Colonic mucosa (tissue), 4 donors: ENCODE measurements around the gene KRT39. TPM values are rescaled to one million over a fixed set of nuclear protein-coding genes. Genes with fewer than 3 reads are reported as not detected.

ENCODE experiments used
- DNase-seq: peaks from one replicate; pipeline ENCODE4 v3.0.0-alpha.2; 2020
- H3K27ac ChIP-seq: fragments of 200-600 bp; one replicate; pipeline ENCODE4 v1.8.0; 2021
- H3K27me3 ChIP-seq: fragments of 200-600 bp; one replicate; pipeline ENCODE4 v1.8.0; 2021
- H3K36me3 ChIP-seq: fragments of 200-600 bp; one replicate; pipeline ENCODE4 v1.8.0; 2021
- H3K4me1 ChIP-seq: fragments of 200-600 bp; one replicate; pipeline ENCODE4 v1.8.0; 2021; ENCODE audit warnings: mild to moderate bottlenecking
- H3K4me3 ChIP-seq: fragments of 200-600 bp; one replicate; pipeline ENCODE4 v1.8.0; 2021
- H3K9ac ChIP-seq, 2 donors: one replicate each; pipeline ENCODE4 v1.7.0; 2013; ENCODE audit warnings: control low read depth in 2 of 2, low read depth in 2 of 2, low read length in 2 of 2
- H3K9me3 ChIP-seq: fragments of 200-600 bp; one replicate; pipeline ENCODE4 v1.8.0; 2021
- intact Hi-C: fragments of 100-400 bp; cut with DNase I; formaldehyde crosslinking; loops from one replicate; pipeline ENCODE4 v1.14.1; 2022
- total RNA-seq, 2 donors: library from RNA; stranded (reverse); fragmentation: NEBNext Ultra II Directional in 1 of 2; extraction: Animal tissue kit (Norgen Biotek cat#: 25700) in 1 of 2; gene quantifications; one replicate each; pipeline ENCODE4 v1.2.1, GENCODE V29; 2021
- TF ChIP-seq, protein P1 (sequence below): fragments of 200-600 bp; IDR thresholded peaks from one replicate; pipeline ENCODE4 v1.8.0; 2022; ENCODE audit warnings: antibody characterized with exemption, mild to moderate bottlenecking
- donor health status: healthy.
- donor health status: DM: no; HTN: no; CAD: no.
- donor health status: DM: no; HTN: no; CAD: no.

The KRT39 gene
- total RNA-seq, 2 donors from 2014 or later: not detected

DNA sequence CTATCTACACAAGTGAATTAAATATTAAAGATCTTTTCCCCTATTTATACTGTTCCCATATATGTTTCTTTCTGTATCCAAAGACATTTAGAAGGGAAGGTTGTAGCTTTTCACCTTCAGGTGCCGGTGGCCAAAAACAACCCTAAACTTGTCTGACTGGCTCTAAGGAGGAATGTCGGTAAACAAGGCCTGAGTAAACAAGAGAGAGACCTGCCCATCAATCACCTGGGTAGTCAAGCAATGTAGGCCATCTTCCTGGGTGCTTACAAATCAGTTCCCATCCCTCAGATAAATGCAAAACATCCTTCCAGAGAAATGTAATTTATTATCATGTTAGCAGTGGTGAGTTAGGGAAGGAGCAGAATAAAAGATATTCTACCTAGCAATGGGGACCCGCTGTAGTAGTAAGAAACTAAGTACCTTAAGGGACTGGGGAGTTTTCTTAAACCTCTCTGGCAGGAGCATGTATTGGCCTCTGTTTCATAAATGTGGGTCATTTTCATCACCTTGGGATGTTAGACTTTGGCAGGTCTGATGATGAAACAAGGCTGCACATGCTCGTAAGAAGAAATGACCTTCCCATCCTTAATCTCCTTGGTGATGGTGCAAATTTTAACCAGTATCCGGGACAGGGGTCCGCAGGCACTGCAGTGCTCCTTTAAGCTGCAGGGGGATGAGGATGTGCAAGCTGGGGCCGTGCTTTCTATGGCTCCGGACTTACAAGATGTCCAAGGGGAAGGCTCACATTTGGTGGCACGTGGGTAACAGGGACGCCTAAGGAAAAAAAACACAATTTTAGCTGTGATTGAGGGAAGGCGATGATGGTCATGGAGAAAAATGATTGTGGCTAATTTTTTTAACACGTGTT, 8.4 kb downstream of the KRT39 start:
- no peaks in the 10 kb centered on the region for H3K27me3 ChIP-seq

GRCh38 chr17:40956401-40957254, 10.1 kb downstream of the KRT39 start:
- TF ChIP-seq, protein P1, sequence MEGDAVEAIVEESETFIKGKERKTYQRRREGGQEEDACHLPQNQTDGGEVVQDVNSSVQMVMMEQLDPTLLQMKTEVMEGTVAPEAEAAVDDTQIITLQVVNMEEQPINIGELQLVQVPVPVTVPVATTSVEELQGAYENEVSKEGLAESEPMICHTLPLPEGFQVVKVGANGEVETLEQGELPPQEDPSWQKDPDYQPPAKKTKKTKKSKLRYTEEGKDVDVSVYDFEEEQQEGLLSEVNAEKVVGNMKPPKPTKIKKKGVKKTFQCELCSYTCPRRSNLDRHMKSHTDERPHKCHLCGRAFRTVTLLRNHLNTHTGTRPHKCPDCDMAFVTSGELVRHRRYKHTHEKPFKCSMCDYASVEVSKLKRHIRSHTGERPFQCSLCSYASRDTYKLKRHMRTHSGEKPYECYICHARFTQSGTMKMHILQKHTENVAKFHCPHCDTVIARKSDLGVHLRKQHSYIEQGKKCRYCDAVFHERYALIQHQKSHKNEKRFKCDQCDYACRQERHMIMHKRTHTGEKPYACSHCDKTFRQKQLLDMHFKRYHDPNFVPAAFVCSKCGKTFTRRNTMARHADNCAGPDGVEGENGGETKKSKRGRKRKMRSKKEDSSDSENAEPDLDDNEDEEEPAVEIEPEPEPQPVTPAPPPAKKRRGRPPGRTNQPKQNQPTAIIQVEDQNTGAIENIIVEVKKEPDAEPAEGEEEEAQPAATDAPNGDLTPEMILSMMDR: no peak
- Histone ChIP-seq H3K27me3 (no peaks in the 10 kb centered on the region), H3K4me3 (no peak overlapping the region), H3K36me3 (no peaks in the 10 kb centered on the region), H3K4me1 (no peaks in the 10 kb centered on the region), H3K9me3 (no peaks in the 10 kb centered on the region), H3K27ac (no peak overlapping the region), H3K9ac (no peak overlapping the region)
- intact Hi-C loops: no loop called here
- no peak for DNase-seq

More for the DNA sequence above, 8.4 kb downstream of the KRT39 start:
- Histone ChIP-seq H3K27ac (no peak overlapping the region), H3K9me3 (no peaks in the 10 kb centered on the region), H3K9ac (no peak overlapping the region), H3K36me3 (no peaks in the 10 kb centered on the region), H3K4me3 (no peak overlapping the region), H3K4me1 (no peaks in the 10 kb centered on the region)
- TF ChIP-seq, protein P1: no peak
- intact Hi-C loops: no loop called here
- DNase-seq: peak; percentile 30

DNA sequence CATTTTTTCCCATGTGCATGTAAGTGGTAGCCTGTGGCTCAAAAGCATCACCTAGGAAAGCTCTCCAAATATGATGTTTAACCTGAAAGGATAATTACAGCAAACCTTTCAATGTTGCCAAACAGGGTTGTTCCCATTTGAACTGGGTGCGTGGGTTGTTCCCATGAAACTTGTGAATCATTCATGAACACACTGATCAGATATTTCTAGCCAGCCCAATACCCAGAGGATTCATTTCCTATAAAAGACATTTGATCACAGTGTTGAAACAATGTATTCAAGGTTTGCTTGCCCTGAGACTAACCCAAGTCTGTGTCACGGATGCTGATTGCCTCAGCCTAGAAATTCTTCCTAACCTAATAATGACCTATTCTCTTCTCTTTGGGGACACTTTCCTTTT, 12.9 kb downstream of the KRT39 start:
- TF ChIP-seq, protein P1: no peak
- Histone ChIP-seq H3K4me3 (no peak overlapping the region), H3K36me3 (no peaks in the 10 kb centered on the region), H3K4me1 (no peaks in the 10 kb centered on the region), H3K27me3 (no peaks in the 10 kb centered on the region), H3K9ac (no peak overlapping the region), H3K27ac (no peak overlapping the region), H3K9me3 (no peaks in the 10 kb centered on the region)
- no peak for DNase-seq
- intact Hi-C loops: no loop called here

DNA sequence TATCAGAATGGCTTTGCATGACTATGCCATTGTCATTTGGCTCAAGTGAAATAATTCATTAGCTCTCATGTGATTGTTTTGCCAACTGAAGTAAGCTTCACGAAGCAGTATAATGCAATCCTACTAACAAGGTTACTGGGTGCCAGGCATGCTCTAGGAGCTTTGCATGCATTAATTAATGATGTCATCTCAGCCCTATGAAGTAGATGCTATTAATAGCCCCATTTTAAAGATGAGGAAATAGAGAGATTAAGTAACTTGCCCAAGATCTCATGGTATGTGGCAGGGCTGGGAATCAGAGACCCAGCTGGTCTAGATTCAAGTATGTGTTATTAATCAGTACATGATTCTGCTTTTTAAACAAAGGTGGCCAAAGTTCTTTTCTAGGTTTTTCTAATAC, 14.1 kb downstream of the KRT39 start:
- no peaks in the 10 kb centered on the region for H3K9me3 ChIP-seq
- H3K36me3 ChIP-seq: no peaks in the 10 kb centered on the region
- no peak for DNase-seq
- no peak overlapping the region for H3K27ac ChIP-seq
- TF ChIP-seq, protein P1: no peak
- no peaks in the 10 kb centered on the region for H3K4me1 ChIP-seq
- no peak overlapping the region for H3K9ac ChIP-seq
- no peak overlapping the region for H3K4me3 ChIP-seq
- no peaks in the 10 kb centered on the region for H3K27me3 ChIP-seq
- intact Hi-C loops: no loop called here

DNA sequence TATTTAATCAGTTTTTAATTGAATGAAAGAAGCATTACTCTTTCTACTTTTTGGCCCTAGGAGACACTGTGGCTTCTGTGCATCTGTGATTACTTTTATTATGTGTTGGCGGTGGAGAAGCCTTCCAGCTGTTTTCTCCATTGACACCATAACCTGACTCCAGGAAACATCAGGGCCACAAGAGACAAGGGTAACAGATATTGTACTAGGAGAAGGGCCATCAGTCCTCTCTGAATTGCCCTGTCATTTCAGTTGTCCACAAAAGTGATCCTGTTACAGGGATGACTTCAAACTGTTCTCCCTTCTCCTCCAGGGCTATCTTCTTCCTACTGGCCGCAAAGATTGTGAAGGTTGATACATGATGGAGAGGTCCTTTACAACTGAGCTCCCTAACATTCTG, 14.6 kb downstream of the KRT39 start:
- Histone ChIP-seq H3K27me3 (no peaks in the 10 kb centered on the region), H3K9me3 (no peaks in the 10 kb centered on the region), H3K27ac (no peak overlapping the region), H3K9ac (no peak overlapping the region), H3K36me3 (no peaks in the 10 kb centered on the region), H3K4me1 (no peaks in the 10 kb centered on the region), H3K4me3 (no peak overlapping the region)
- intact Hi-C loops: no loop called here
- no peak for DNase-seq
- TF ChIP-seq, protein P1: no peak
